PC-9 (cell line): ENCODE results near the gene SYNGAP1. TPM values are rescaled to one million over a fixed set of nuclear protein-coding genes. Genes with fewer than 3 reads are reported as not detected.

ENCODE experiments used
- BruUV-seq: library from RNA; stranded (reverse); fragments of 400-500 nt; replicated peaks from 2 replicates; lab custom pipeline; 2021; lab: Mats Ljungman, UMichigan
- CTCF ChIA-PET: fragments of 300-600 bp; sonication (Branson Sonifier 250); formaldehyde crosslinking; loops from one replicate; lab custom pipeline; 2022; ENCODE audit warnings: antibody characterized with exemption; lab: Charles Lee
- POLR2A ChIA-PET: fragments of 300-600 bp; sonication (Branson Sonifier 250); formaldehyde crosslinking; loops from one replicate; lab custom pipeline; 2022; ENCODE audit warnings: antibody characterized with exemption; ENCODE audit not compliant: unreplicated experiment; lab: Charles Lee
- DNase-seq, 2 experiments: peaks; one replicate each; pipeline versions ENCODE4 v3.0.0 to v3.0.0-alpha.2; 2015 to 2022; ENCODE audit warnings: mixed read lengths in 1 of 2
- H2AFZ ChIP-seq: fragments of 200-600 bp; sonication (generic); 2 replicates; pipeline ENCODE4 v1.8.1; 2017; ENCODE audit warnings: antibody characterized with exemption
- H3F3A ChIP-seq: fragments of 200-600 bp; sonication (generic); 2 replicates; pipeline ENCODE4 v1.8.1; 2017; ENCODE audit warnings: antibody characterized with exemption, mild to moderate bottlenecking, low read depth; ENCODE audit not compliant: insufficient read depth
- H3K27ac ChIP-seq: fragments of 200-600 bp; sonication (generic); 2 replicates; pipeline ENCODE4 v1.6.1; 2016; ENCODE audit warnings: mixed run types
- H3K27me3 ChIP-seq: fragments of 200-600 bp; sonication (generic); 2 replicates; pipeline ENCODE4 v1.6.1; 2016; ENCODE audit warnings: low read depth, mixed run types; ENCODE audit not compliant: insufficient read depth
- H3K36me3 ChIP-seq: fragments of 200-600 bp; sonication (generic); 2 replicates; pipeline ENCODE4 v1.6.1; 2016; ENCODE audit warnings: low read depth, mixed run types
- H3K4me1 ChIP-seq: fragments of 200-600 bp; sonication (generic); replicated peaks from 2 replicates; pipeline ENCODE4 v1.6.1; 2016; ENCODE audit warnings: mixed run types; ENCODE audit not compliant: insufficient read depth
- H3K4me2 ChIP-seq: fragments of 200-600 bp; sonication (generic); 2 replicates; pipeline ENCODE4 v1.6.1; 2017; ENCODE audit warnings: mixed run types
- H3K4me3 ChIP-seq: fragments of 200-600 bp; sonication (generic); 2 replicates; pipeline ENCODE4 v1.6.1; 2016; ENCODE audit warnings: mixed run types
- H3K79me2 ChIP-seq: fragments of 200-600 bp; sonication (generic); 2 replicates; pipeline ENCODE4 v1.6.1; 2017; ENCODE audit warnings: low read depth, mixed run types
- H3K9me2 ChIP-seq: fragments of 200-600 bp; sonication (generic); 2 replicates; pipeline ENCODE4 v1.8.1; 2017; ENCODE audit warnings: mild to moderate bottlenecking; ENCODE audit not compliant: insufficient read depth
- H3K9me3 ChIP-seq: fragments of 200-600 bp; sonication (generic); 2 replicates; pipeline ENCODE4 v1.8.1; 2016; ENCODE audit warnings: low read depth; ENCODE audit not compliant: insufficient read depth
- H4K20me1 ChIP-seq: fragments of 200-600 bp; sonication (generic); 2 replicates; pipeline ENCODE4 v1.8.1; 2017; ENCODE audit not compliant: insufficient read depth
- EZH2 ChIP-seq: fragments of 200-600 bp; sonication (generic); IDR thresholded peaks from 2 replicates; pipeline ENCODE4 v1.8.0; 2017; ENCODE audit warnings: antibody characterized with exemption, low read depth
- intact Hi-C: fragments of 100-400 bp; cut with micrococcal nuclease; formaldehyde crosslinking; loops from one replicate; pipeline ENCODE4 v1.10.0; 2022; ENCODE audit not compliant: unreplicated experiment
- total RNA-seq: library from RNA; stranded (reverse); gene quantifications from 2 replicates; pipeline ENCODE4 v1.2.3, GENCODE V29; 2021
- TF ChIP-seq, protein P1 (sequence below): fragments of 200-600 bp; sonication (generic); conservative IDR thresholded peaks from 2 replicates; pipeline ENCODE4 v1.6.1; 2017; ENCODE audit warnings: mixed run types, antibody characterized with exemption, mild to moderate bottlenecking, moderate library complexity

The SYNGAP1 gene
- total RNA-seq, 1 experiment from 2014 or later = 17.7 TPM

DNA sequence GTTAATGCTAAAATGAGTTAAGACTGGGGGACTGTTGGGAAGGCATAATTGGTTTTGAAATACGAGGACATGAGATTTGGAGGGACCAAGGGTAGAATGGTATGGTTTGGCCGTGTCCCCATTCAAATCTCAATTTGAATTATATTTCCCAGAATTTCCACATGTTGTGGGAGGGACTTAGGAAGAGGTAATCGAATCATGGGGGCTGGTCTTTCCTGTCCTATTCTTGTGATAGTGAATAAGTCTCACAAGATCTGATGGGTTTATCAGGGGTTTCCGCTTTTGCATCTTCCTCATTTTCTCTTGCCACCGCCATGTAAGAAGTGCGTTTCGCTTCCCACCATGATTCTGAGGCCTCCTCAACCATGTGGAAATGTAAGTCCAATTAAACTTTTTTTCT lies 47.2 kb downstream of the SYNGAP1 start:
- Histone ChIP-seq H3F3A (no peaks in the 10 kb centered on the region), H3K4me1 (no peaks in the 10 kb centered on the region), H3K9me2 (no peaks in the 10 kb centered on the region), H3K4me3 (no peak overlapping the region), H2AFZ (no peak overlapping the region), H3K79me2 (no peaks in the 10 kb centered on the region), H3K27me3 (no peaks in the 10 kb centered on the region), H3K4me2 (no peak overlapping the region), H4K20me1 (no peaks in the 10 kb centered on the region), H3K9me3 (no peaks in the 10 kb centered on the region), H3K27ac (no peak overlapping the region), H3K36me3 (no peaks in the 10 kb centered on the region)
- ChIA-PET POLR2A (no interaction called here), CTCF (no interaction called here)
- BruUV-seq = no TSS peak
- intact Hi-C loops = no loop called here
- no peak for DNase-seq
- TF ChIP-seq EZH2 = no peak
- TF ChIP-seq, protein P1, sequence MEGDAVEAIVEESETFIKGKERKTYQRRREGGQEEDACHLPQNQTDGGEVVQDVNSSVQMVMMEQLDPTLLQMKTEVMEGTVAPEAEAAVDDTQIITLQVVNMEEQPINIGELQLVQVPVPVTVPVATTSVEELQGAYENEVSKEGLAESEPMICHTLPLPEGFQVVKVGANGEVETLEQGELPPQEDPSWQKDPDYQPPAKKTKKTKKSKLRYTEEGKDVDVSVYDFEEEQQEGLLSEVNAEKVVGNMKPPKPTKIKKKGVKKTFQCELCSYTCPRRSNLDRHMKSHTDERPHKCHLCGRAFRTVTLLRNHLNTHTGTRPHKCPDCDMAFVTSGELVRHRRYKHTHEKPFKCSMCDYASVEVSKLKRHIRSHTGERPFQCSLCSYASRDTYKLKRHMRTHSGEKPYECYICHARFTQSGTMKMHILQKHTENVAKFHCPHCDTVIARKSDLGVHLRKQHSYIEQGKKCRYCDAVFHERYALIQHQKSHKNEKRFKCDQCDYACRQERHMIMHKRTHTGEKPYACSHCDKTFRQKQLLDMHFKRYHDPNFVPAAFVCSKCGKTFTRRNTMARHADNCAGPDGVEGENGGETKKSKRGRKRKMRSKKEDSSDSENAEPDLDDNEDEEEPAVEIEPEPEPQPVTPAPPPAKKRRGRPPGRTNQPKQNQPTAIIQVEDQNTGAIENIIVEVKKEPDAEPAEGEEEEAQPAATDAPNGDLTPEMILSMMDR = no peak

DNA sequence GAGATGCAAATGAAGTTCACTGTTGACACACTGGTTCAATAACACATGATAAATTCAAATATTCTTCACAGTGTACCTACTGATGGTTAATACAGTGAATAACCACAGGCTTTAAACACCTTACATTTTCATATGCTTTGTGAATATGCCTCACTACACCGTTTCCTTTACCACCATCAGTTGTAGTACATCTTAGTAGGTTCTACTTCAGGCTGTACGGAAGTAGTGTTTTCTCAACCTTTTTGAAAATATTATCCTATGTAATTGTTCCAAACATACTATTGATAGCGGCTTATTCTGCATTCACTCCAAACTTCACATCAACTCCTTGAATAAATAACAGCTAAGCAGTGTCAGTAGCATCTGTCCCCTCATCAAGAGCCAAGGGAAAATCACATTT lies 49.8 kb downstream of the SYNGAP1 start:
- TF ChIP-seq EZH2 = no peak
- TF ChIP-seq, protein P1 = no peak
- H3K4me2 ChIP-seq = no peak overlapping the region
- H2AFZ ChIP-seq = no peak overlapping the region
- no peak overlapping the region for H3K4me3 ChIP-seq
- no peaks in the 10 kb centered on the region for H3K79me2 ChIP-seq
- no peaks in the 10 kb centered on the region for H3K9me2 ChIP-seq
- POLR2A ChIA-PET = no interaction called here
- H3K36me3 ChIP-seq = no peaks in the 10 kb centered on the region
- H3K4me1 ChIP-seq = no peaks in the 10 kb centered on the region
- no peaks in the 10 kb centered on the region for H4K20me1 ChIP-seq
- no peaks in the 10 kb centered on the region for H3K9me3 ChIP-seq
- H3K27me3 ChIP-seq = no peaks in the 10 kb centered on the region
- no peak overlapping the region for H3K27ac ChIP-seq
- no peak for DNase-seq
- CTCF ChIA-PET = no interaction called here
- intact Hi-C loops = no loop called here
- no peaks in the 10 kb centered on the region for H3F3A ChIP-seq
- no TSS peak for BruUV-seq

DNA sequence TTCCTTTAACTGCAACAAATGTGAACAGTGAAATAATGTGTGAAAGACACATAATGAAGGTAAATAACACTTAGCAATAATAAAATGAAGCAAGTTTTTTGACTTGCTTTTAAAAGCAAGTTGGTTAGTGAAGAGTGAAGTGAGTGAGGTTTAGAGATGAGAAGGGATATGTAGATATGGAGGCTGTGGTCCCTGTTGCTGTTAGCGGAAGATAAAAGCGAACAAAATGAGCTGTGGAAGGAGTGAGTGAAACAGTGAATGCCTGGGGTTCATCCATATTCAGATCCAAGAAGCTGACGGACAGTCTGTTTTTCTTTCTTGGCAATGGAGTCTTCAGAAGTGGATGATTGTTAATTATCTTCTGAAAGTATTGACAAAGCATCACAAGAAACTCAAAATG lies 58.0 kb downstream of the SYNGAP1 start:
- H2AFZ ChIP-seq = no peak overlapping the region
- no TSS peak for BruUV-seq
- ChIA-PET POLR2A (no interaction called here), CTCF (no interaction called here)
- H3K4me1 ChIP-seq = no peaks in the 10 kb centered on the region
- H3K79me2 ChIP-seq = no peaks in the 10 kb centered on the region
- H3K9me2 ChIP-seq = no peaks in the 10 kb centered on the region
- no peak overlapping the region for H3K4me2 ChIP-seq
- TF ChIP-seq, protein P1 = no peak
- TF ChIP-seq EZH2 = no peak
- H4K20me1 ChIP-seq = no peaks in the 10 kb centered on the region
- intact Hi-C loops = no loop called here
- H3K9me3 ChIP-seq = no peaks in the 10 kb centered on the region
- no peaks in the 10 kb centered on the region for H3K36me3 ChIP-seq
- H3K4me3 ChIP-seq = no peak overlapping the region
- H3K27me3 ChIP-seq = 0 out of 2 replicates have a peak, but pooled peaks cover 12% of the 10 kb centered on the region
- no peaks in the 10 kb centered on the region for H3F3A ChIP-seq
- H3K27ac ChIP-seq = no peak overlapping the region
- DNase-seq = no peak
